Measurements from ENCODE around the gene CCIN.
"Not testable (repeated sequence)": the region's sequence is repeated elsewhere in the genome, so short reads cannot be mapped to it uniquely, and the experiment has no call there.

The CCIN gene

DNA sequence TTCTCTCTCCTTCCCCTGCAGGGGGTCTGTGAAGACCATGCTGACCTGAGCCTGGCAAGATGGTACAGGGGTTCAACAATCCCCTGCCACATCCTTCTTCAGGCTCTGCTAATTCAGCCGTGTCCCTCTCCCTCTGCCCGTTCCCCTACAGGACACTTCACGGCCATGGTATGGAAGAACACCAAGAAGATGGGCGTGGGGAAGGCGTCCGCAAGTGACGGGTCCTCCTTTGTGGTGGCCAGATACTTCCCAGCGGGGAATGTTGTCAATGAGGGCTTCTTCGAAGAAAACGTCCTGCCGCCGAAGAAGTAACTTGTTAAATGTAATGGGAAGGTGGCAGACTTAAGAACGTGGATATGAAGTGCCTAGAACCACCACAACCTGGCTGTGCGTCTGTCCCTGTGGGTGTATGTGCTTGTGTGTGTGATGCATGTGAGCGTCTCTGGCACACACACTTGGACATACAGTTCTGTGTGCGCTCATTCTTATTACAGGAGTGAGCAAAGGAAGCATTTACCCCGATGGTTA lies 6.9 kb upstream of the CCIN start:
- no peak for DNase-seq

DNA sequence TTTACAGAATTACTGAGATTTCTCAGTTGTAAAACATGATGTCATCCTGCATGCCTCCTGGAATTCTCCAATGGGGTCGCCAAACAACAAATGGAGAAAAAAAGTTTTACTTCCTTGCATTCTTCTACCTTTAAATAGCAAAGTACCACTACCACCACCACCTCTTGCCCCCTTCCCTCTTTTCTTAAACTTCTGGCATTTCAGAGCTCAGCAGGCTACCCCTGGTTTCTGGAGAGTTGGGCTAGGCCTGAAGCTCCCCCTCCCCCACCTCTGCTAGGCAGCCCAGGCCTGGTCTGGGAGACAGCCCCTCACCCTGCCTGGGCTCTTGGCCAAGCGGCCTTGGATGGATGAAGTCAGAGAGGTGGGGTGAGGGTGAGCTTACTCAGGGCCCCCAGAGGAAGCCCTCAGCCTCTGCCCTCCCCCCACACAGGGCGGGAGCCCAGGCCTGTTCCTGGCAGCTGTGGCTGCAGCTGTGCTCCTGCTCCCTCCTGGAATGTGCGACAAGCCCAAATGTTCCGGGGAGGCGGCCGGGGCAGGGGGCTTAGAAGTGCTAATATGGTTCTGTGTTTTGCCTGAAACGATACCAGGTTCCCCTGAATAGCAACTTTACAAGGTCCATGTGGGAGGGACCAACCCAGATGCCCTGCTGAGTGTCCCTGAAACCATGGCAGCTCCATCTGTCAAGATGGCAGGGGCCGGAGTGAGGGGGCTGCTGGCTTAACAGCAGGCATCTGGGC lies 6.0 kb upstream of the CCIN start:
- no peak for DNase-seq

DNA sequence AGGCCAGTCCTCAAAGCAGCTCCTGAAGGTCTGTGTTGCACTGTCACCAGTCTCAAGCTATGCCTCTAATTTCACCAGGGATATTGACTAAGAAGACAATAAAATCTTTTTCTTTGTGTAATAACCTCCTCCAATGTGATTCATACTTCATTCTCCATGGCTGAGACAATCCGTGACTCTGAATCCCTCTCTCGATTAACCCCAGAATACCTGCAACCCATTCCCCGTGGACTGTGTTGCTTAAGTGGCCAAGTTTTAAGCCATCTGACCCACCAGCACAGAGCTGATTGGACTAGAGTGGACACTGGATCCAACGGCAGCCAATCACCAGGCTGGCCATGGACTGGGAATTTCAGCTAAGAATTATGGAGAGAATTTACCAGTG lies 5.4 kb upstream of the CCIN start:
- no peak for DNase-seq

DNA sequence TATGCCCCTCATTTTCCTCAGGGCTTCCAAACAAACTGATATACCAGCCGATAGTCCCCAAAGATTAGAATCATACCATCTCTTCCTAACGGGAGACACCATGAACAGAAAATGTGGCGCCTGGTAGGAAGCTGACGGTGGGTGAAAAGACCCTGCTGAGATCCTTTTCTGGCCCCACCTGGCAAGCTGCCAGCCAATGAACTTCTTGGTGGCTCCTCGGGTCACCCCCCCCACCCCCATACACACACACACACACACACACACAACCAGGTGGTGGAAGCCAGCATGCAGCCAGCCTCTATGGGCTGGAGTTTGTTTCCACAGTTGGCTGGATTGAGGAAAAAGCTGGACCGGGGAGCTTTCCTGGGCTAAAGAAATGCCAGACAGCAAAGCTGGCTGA lies 4.8 kb upstream of the CCIN start:
- no peak for DNase-seq

DNA sequence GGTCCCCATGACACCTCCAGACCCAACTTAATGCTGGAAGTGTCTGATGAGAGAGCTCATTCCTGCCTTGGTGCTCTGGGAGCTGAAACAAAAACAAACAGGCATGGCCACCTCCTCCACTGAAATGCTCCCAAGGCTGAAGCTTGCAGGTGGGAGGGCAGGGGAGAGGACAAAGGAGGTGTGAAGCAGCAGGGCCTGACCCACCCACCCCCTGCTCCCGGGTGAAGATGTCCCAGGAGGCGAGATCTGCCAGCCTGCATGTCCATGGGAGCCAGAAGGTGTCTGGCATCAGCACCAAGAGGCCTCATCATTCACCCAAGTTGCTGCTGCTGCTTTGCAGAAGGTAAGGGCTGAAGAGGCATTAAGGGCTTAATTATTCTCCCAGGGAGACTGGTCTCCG lies 4.2 kb upstream of the CCIN start:
- no peak for DNase-seq

DNA sequence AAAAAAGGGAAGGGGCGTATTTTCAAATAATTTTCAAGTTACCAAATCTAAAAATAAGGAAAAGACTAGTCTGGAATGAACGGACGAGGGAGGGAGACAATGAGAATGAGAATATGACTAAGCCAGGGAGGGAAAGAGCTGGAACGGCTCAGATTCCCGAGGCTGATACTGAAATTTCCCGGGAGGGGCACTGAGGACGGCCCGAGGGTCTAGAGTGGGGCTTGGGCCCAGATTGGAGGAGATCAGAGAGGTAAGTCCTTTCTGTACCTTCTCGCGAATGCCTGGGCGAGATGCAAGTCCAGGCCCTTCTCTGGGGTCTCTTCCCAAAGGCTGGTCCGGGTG lies 3.4 kb upstream of the CCIN start:
- no peak for DNase-seq

DNA sequence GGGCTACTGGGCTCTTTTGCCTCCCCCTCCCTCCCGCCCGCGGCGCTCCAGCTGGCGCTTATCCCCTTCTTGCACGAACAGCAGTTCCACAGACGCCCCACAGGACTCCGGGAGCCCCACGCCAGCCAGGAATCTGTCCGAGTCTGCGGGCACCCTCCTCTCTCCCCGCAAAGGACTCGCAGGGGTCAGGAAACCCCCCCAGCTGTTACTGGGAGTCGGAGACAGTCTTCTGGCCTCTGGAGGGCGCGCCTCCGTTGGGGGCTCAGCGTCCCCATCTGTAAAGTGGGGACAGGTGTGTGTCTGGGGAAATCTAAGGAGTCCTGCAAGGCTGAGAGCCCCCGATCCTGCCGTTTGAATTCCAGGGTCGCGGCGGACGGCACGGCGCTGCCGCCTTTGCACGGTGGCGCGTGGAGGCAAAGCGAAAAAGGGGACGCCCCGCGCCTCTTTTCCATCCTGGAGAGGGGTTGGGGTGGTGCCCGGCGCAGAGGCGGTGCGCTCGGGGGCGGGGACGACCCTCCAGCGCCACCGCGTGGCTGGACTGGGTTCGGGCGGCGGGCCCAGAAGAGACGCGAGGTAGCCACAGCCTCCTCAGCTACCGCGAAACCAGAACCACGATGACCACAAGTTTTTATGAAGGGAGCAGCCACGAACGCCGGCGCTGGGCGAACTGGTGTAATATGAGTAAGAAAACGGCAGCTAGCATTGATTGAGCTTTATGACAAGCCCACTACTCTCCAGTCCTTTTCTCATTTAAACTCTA lies 2.8 kb upstream of the CCIN start:
- peak; percentile 67 for DNase-seq

DNA sequence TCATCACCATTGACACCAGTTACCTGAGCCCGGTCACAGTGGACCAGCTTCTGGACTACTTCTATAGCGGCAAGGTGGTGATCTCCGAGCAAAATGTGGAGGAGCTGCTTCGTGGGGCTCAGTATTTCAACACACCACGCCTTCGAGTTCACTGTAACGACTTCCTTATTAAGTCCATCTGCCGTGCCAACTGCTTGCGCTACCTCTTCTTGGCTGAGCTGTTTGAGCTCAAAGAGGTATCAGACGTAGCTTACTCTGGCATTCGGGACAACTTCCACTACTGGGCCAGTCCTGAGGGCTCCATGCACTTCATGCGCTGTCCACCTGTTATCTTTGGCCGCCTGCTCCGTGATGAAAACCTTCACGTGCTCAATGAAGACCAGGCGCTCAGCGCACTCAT lies 520 bp downstream of the CCIN start:
- no peak for DNase-seq

DNA sequence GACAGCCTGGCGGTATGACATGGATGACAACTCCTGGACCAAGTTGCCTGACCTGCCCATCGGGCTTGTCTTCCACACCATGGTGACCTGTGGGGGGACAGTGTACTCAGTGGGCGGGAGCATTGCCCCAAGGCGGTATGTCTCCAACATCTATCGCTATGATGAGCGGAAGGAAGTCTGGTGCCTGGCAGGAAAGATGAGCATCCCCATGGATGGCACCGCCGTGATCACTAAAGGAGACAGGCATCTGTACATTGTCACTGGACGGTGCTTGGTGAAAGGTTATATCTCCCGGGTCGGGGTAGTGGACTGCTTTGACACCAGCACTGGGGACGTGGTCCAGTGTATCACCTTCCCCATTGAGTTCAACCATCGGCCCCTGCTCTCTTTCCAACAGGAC lies 1.3 kb downstream of the CCIN start:
- no peak for DNase-seq

DNA sequence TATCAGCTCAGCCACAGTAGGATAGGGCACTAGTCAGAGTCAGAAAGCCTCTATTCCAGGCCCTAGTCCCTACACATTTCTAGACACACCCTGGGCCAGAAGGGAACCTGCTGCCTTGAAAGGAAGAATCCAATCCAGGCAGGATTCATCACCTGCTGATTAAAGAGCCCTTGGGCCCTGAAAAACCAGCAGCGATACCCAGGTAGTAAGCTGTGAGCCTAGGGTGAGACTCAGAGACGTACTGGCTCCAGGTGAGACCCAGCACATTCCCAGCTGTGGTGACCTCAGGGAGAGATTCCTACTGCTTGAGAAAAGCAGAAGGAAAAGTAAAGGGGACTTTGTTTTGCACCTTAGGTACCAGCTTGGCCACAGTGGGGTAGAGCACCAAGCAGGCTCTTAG lies 4.7 kb downstream of the CCIN start:
- DNase-seq, result no peak

DNA sequence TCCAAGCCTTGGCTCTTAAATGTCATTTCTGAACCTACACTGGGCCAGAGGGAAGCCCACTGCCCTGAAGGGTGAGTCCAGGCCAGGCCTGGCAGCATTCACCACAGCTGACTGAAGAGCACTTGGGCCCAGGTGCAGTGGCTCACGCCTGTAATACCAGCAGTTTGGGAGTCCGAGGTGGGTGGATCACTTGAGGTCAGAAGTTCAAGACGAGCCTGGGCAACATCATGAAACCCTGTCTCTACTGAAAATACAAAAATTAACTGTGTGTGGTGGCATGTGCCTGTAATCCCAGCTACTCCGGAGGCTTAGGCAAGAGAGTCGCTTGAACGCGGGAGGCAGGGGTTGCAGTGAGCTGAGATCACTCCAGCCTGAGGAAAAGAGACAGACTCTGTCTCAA lies 5.1 kb downstream of the CCIN start:
- no peak for DNase-seq

DNA sequence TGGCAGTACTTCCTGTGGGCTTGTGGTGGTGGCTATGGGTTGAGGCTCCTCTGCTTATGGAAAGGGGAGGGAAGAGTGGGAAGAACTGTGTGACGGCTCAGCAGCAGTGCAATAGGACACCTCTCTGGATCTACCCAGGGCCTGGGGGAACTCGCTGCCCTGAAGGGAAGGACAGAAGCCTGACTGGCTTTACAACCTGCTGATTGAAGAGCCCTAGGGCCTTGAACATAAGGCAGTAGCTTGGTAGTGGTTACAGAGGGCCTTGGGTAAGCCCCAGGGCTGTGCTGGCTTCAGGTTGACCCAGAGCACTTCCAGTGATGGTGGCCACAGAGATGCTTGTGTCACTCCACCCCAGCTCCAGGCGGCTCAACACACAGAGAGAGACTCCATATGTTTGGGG lies 5.5 kb downstream of the CCIN start:
- no peak for DNase-seq

DNA sequence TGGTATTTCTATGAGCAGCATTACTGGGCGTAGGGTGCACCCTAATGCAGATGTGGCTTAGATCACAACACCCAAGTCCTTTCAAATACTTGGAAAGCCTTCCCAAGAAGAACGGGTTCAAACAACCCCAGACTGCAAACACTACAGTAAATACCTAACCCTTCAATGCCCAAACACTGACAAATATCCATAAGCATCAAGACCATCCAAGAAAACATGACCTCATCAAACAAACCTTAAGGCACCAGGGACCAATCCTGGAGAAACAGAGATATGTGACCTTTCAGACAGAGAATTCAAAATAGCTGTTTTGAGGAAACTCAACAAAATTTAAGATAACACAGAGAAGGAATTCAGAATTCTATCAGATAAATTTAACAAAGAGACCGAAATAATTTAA lies 6.0 kb downstream of the CCIN start:
- DNase-seq, result not testable (repeated sequence)

DNA sequence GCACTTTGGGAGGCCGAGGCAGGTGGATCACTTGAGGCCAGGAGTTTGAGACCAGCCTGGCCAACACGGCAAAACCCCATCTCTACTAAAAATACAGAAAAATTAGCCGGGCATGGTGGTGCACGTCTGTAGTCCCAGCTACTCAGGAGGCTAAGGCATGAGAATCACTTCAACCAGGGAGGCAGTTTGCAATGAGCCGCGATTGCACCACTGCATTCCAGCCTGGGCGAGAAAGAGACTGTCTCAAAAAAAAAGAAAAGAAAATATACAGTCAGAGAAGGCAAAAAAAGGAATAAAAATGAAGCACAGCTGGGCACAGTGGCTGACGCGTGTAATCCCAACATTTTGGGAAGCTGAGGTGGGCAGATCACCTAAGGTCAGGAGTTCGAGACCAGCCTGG lies 7.3 kb downstream of the CCIN start:
- not testable (repeated sequence) for DNase-seq

DNA sequence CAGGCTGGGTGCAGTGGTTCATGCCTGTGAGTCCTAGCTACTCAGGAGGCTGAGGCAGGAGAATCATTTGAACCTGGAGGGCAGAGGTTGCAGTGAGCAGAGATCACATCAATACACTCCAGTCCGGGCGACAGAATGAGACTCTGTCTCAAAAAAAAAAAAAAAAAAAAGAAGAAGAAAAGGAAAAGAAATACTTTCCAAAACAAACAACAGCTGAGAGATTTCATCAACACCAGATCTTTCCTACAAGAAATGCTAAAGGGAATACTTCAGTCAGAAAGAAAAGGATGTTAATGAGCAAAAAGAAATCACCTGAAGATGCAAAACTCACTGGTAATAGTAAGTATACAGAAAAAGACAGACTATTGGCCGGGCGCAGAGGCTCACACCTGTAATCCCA lies 8.4 kb downstream of the CCIN start:
- DNase-seq, result no peak

DNA sequence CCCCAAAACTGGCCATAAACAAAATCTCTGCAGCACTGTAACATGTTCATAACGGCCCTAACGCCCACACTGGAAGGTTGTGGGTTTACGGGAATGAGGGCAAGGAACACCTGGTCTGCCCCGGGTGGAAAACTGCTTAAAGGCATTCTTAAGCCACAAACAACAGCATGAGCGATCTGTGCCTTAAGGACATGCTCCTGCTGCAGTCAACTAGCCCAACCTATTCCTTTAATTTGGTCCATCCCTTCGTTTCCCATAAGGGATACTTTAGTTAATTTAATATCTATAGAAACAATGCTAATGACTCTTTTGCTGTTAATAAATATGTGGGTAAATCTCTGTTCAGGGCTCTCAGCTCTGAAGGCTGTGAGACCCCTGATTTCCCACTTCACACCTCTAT lies 11.1 kb downstream of the CCIN start:
- not testable (repeated sequence) for DNase-seq

DNA sequence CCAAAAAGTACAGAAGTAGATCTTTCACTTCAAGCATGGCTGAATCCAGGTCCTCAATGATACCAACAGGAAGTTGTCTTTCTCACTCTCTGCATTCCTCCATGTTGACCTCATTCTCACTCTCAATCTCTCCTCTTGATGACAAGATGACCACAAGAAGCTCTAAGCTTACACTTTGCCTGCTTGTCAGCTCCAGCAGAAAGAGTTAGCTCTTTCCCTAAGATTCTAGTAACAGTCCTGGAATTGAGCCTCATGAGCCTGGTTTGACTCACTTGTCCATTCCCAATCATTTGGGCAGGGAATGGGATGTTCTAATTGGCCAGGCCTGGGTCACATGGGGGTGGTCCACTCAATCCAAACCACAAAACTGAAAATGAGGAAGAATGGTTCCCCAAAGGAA lies 18.2 kb downstream of the CCIN start:
- DNase-seq, result no peak

DNA sequence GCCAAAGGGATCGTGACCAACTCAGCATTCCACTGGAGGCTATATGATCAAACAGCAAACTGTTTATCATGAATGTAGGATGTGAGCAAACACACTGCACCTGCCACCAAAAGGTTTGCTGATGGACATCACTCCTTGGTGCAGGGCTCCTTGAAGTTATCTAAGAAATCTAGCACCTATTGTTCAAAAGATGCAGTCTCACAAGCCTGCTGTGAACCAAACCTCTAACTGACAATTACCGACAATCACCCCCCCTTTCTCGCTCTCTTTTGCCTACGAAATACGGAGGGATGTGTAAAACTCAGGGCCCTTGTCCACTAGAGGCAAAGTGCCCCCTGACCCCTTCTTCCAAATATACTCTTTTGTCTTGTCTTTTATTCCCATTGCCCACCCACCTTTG lies 19.0 kb downstream of the CCIN start:
- no peak for DNase-seq

DNA sequence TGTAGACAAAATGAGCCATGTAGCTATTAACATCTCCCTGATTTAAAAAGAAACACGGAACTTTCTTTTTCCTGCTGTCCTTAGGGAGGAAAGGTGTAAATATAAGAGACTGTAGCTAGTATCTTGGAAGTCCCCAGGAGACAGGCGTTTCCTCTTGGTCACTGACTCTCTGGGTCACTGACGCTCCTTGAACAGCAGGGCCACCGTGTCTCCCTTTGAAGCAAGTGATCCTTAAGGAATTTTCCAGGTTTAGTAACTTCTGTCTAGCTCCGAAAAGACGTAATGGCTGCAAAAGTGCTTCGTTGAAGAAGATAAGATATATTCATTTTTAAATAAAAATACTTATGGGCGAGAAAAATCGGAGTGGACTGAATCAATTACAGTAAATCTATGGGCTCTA lies 20.8 kb downstream of the CCIN start:
- DNase-seq, result no peak

DNA sequence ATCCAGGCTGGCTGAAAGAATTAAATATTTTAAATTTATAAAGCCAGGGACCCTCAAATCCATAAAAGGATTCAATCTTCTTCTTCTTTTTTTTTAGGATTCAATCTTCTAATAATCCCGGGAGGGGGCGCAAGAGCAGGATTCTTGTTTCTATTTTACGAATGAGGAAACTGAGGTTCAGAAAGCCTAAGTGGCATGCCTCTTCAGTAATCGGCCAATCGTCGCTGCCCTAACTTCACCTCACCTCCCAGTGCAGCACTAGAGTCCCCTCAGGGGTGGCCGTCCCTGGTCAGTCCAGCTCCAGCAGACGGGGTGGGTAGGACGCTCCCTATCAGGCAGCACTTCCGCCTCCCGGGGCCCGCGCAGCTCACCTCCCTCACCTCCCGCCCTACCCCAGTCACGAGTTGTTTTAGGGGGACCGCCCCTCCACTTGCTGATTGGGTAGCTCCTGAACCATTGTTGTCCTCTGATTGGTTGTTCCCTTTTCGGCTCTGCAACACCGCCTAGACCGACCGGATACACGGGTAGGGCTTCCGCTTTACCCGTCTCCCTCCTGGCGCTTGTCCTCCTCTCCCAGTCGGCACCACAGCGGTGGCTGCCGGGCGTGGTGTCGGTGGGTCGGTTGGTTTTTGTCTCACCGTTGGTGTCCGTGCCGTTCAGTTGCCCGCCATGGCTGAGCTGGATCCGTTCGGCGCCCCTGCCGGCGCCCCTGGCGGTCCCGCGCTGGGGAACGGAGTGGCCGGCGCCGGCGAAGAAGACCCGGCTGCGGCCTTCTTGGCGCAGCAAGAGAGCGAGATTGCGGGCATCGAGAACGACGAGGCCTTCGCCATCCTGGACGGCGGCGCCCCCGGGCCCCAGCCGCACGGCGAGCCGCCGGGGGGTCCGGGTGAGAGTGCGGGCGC lies 21.5 kb downstream of the CCIN start, which contains the start of gene CLTA:
CLTA (plus strand) TSS at position 534 of the 902 bp plus-strand sequence; CDS start at position 670, 136 bp downstream.
- peak; percentile 99 for DNase-seq

DNA sequence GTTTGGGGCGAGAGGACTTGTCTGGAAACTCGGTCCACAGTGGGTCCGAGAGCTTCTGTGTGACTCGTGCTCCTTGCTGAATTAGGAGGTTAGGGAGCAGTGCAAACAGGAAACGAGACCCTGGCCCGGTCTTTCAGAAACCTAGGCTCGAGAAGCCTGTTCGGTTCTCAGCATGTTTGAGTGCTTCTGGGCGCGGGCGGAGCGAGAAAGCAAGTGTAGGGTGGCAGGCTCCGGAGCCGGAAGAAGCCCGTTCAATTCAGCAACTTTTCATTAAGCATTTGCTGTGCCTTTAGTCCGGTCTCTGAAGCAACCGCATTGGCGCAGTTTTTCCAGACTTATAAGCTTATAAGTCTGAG lies 22.1 kb downstream of the CCIN start:
- DNase-seq, result no peak

DNA sequence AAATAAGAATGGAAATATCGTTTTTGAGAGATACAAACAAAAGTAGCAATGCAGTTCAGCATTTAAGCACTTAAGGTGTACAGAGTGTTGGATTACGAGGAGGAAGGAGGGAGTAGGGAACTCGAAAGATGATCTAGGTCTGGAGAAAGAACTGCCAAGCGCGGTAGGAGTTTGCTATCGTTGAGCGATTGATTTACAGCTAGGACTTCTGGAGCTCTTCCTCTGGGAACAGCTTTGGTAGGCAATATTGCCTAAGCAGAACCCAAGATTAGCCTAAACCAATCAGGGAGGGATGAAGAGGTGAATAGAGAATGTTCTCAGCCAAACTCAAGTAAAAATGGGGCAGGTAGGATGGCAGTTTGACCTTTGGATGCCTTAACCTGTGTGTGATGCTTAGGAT lies 22.5 kb downstream of the CCIN start:
- DNase-seq, result no peak

DNA sequence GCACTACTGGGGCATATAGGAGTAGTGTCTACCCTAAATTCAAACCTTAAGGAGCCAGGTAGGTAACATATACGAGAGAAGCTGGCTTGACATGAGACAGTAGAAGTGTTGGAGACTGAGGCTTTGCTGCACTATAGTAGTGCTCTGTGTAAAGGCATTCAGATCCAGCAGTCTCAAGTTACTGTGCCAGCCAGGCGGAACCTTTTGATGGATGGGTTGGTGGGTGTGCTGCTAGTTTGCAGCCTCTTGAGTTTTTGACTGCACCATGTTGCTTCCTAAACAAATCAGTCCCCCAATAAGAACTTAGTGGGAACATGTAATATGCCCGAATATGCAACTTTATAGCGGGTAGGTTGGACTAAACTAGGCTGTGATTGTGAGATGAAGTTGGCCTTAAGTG lies 23.0 kb downstream of the CCIN start:
- DNase-seq, result no peak

DNA sequence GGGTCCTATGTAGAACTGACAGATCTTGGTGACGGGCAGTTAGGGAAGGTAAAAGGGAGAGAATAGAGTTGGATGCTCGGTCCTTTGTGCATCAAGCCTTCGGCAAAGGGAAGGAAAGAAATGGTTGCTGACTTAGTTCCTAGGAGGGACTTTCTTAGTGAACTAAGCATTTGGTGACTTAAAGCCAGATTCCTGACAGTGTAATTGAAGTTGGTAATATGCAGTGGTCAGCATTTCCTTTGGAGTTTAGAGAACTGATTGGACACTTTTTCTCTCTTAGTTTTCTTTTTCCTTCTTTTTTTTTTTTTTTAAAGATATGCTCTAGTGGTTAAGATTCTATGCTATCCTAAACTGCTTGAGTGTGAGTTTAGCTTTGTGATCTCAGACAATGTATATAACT lies 23.8 kb downstream of the CCIN start:
- DNase-seq, result no peak

All from NCI-H748 treated with DMSO at 0.1 percent for 48 hours (cell line).